HUES48 (cell line): Measurements from ENCODE around the gene BRINP1.
A peak's percentile ranks its signal among the peaks of the same experiment; 100 is the strongest.

Experiments
- H3K27ac ChIP-seq: one replicate; pipeline ENCODE4 v1.7.0; 2013; ENCODE audit warnings: low read depth, low read length, inconsistent platforms
- H3K27me3 ChIP-seq: 2 replicates; pipeline ENCODE4 v1.6.1; 2013; ENCODE audit warnings: mild to moderate bottlenecking, low read length; ENCODE audit not compliant: control insufficient read depth, insufficient read depth
- H3K36me3 ChIP-seq: 2 replicates; pipeline ENCODE4 v1.6.1; 2013; ENCODE audit warnings: low read length; ENCODE audit not compliant: control insufficient read depth, insufficient read depth
- H3K4me1 ChIP-seq: 2 replicates; pipeline ENCODE4 v1.6.1; 2013; ENCODE audit warnings: mild to moderate bottlenecking, low read length; ENCODE audit not compliant: control insufficient read depth, insufficient read depth
- H3K4me3 ChIP-seq: 2 replicates; pipeline ENCODE4 v1.5.1; 2013; ENCODE audit warnings: mild to moderate bottlenecking, low read depth, low read length
- H3K9ac ChIP-seq: 2 replicates; pipeline ENCODE4 v1.6.1; 2013; ENCODE audit warnings: mild to moderate bottlenecking, low read depth, low read length, moderate library complexity
- H3K9me3 ChIP-seq: 2 replicates; pipeline ENCODE4 v1.6.1; 2013; ENCODE audit warnings: low read length; ENCODE audit not compliant: control insufficient read depth, insufficient read depth

The BRINP1 gene

DNA sequence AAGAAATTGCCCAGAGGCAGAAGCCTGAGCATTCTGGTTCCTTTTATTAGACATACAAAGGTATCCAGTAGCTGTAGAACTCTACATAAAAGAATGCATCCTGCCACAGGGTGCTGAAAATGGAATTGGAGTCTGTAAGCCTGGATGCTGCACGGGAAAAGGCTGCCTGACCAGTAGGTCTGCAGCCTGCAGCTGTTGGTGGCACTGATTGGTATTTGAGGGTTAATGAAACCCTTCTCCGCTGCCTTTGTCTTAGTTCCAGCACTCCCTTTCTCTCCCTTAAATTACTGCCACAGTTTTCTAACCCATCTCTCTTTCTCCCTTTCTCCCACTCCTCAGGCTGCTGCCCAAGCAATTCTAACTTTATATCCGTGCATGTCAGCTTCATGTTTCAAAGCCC lies 64.7 kb downstream of the BRINP1 start:
- Histone ChIP-seq H3K4me1 (peaks cover 31% of the 10 kb centered on the region), H3K4me3 (no peak overlapping the region), H3K27ac (no peak overlapping the region), H3K27me3 (no peaks in the 10 kb centered on the region), H3K9me3 (no peaks in the 10 kb centered on the region), H3K9ac (no peak overlapping the region), H3K36me3 (no peaks in the 10 kb centered on the region)

- H3K4me1 ChIP-seq = peaks cover 40% of the 10 kb centered on the region
- no peaks in the 10 kb centered on the region for H3K27me3 ChIP-seq
- no peak overlapping the region for H3K9ac ChIP-seq
- no peaks in the 10 kb centered on the region for H3K36me3 ChIP-seq
- H3K27ac ChIP-seq = no peak overlapping the region
- H3K4me3 ChIP-seq = no peak overlapping the region
- H3K9me3 ChIP-seq = no peaks in the 10 kb centered on the region
These were observed 66.1 kb downstream of the BRINP1 start for GRCh38 chr9:119302988-119303698.

DNA sequence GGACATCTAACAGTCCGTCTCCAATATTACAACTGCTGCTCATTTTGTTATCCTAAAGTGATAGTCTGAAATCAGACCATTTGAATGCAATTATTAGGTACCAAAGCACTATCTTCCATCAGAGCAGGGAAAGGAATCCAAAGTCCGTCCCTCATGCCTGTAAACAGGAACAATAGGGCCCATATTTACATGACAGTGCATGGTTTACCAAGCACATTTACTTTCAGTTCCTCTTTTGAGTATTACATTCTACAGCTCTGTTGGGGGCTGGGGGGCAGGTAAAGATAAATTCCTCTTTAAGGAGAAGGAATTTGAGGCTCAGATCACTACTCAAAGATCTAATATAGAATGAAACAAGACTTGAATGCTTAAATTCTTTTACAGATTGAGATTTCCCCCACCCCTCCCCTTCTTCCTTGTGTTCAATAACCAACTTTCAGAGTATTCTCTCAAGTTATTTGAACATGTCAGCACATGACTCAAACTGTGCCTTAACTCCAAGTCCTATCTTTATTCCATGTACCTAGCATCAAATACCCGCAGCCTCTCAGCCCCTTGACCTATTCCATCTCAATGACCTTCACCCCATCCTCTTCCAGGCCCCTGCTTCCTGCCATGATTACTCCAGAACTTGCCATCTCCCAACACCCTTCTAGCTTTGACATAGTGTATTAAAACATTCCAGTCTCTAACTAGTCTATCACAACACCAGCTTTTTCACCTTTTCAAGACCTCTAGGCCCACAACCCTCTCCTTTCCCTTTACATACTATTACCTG lies 71.0 kb downstream of the BRINP1 start:
- Histone ChIP-seq H3K4me3 (peak overlapping the region; percentile 52), H3K27ac (peak overlapping the region; percentile 90), H3K36me3 (no peaks in the 10 kb centered on the region)

DNA sequence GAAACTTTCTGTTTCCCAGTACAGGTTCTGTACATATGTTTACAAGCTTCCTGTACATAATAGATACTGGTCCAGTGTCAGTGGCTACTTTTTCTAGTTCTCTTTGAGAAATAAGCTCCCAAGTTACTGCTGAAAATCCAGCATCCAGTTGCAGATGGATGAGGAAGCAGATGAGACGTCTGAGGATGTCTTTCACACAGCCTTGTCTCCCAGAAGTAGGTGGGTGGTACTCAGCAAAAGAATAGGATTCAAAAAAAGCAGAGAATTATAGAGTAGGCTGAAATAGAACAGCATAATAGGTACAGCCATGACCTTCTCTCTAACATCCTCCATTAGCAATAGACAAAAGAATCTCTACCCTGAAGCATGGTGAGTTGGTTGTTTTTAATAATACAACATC lies 77.7 kb downstream of the BRINP1 start:
- Histone ChIP-seq H3K4me3 (no peak overlapping the region), H3K4me1 (peaks cover 43% of the 10 kb centered on the region), H3K27ac (no peak overlapping the region), H3K9ac (no peak overlapping the region), H3K9me3 (no peaks in the 10 kb centered on the region), H3K27me3 (no peaks in the 10 kb centered on the region), H3K36me3 (no peaks in the 10 kb centered on the region)

More for the DNA sequence above, 71.0 kb downstream of the BRINP1 start:
- Histone ChIP-seq H3K27me3 (no peaks in the 10 kb centered on the region), H3K4me1 (peaks cover 39% of the 10 kb centered on the region), H3K9ac (peak overlapping the region; percentile 10; the same call in 1 of the 2 replicates), H3K9me3 (no peaks in the 10 kb centered on the region)

DNA sequence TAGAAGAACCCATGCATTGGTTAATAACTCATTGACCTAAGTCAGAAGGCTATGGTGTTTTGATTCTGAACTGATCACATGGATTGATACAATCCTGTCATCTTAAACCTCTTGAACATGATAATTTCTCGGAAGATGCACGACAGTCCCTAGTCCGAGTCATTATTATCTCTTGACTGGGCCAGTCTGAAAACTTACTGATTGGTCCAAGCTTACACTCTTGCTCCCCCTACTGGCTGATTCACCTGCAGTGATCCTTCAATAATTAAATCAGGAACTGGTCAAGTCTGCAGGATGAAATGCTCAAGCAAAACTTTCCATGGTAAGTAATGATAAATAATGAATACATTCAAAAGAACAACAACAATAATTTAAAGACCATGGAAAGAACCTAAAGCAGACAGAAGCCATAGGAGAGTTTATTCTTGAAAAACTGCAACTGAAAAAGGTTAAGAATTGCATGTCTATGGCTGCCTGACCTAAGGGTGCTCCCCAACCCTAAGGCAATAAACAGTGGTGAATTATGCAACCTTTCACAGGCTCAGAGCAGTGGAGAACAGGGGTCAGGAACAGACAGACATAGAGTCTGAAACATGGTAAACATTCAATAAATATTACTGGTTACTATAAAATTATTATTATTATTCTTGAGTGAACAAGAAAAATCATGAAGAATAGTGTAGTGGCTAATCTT lies 79.3 kb downstream of the BRINP1 start:
- Histone ChIP-seq H3K4me3 (no peak overlapping the region), H3K27me3 (no peaks in the 10 kb centered on the region), H3K9ac (no peak overlapping the region)

DNA sequence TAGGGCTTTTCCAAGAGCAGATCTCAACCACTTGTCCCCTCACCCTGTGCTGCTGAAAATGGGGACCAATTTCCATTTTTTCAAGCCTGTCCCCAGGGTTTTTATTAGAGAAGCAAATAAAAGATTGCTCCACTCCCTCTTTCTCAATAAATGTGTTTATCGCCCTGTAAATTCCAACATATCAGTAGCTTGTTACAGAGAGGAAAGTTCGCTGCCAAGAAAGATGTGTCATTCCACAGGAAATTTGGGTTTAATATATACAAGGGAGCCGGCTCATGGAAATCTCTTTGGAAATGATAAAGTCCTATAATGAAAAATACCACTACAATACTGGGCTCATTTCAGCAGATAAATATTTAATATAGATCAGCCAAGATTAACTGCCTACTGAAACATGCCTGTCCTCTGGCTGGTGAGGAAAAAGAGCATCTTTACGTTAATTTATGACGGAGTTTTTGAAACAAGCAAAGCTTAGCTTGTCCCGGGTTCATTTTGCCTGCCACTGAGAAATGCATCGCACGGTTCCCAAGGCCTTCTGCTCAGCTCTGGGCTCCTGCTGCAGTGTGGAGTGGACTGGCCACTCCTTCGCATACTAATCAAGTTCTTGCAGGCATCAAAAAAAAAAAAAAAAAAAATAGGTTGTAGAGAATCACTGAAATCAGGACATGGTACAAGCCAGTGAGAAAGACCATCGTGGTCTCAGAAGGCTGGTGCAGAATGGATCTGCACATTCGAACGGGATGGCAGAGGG lies 84.5 kb downstream of the BRINP1 start:
- Histone ChIP-seq H3K27me3 (no peaks in the 10 kb centered on the region), H3K9me3 (no peaks in the 10 kb centered on the region), H3K27ac (no peak overlapping the region), H3K4me3 (no peak overlapping the region), H3K9ac (no peak overlapping the region), H3K4me1 (peaks cover 58% of the 10 kb centered on the region), H3K36me3 (no peaks in the 10 kb centered on the region)

More for the DNA sequence above, 79.3 kb downstream of the BRINP1 start:
- Histone ChIP-seq H3K9me3 (no peaks in the 10 kb centered on the region), H3K36me3 (no peaks in the 10 kb centered on the region), H3K4me1 (peaks cover 45% of the 10 kb centered on the region), H3K27ac (no peak overlapping the region)

DNA sequence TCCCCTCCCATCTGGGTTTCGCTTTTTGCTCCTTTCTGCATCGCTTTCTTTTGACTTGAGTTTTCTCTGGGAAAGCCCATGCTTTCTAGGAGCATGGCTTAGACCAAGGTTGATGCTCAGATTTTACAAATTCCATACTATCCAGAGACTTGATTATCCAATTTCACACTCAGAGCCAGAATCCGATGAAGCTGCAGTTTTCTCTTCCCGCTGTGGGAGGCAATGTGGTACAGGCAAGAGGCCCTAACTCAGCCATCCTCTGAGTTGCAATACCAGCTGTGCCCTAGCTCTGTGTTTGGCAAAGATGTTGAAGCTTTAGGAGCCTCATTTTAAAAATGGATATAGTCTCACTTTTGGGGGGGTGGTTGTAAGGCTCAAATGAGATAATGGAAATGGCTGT lies 85.1 kb downstream of the BRINP1 start:
- H3K9ac ChIP-seq = no peak overlapping the region
- H3K27me3 ChIP-seq = no peaks in the 10 kb centered on the region
- no peaks in the 10 kb centered on the region for H3K36me3 ChIP-seq
- peak overlapping the region; percentile 53; the same call in 1 of the 2 replicates for H3K4me3 ChIP-seq
- peaks cover 58% of the 10 kb centered on the region for H3K4me1 ChIP-seq
- no peaks in the 10 kb centered on the region for H3K9me3 ChIP-seq
- H3K27ac ChIP-seq = peak overlapping the region; percentile 93

DNA sequence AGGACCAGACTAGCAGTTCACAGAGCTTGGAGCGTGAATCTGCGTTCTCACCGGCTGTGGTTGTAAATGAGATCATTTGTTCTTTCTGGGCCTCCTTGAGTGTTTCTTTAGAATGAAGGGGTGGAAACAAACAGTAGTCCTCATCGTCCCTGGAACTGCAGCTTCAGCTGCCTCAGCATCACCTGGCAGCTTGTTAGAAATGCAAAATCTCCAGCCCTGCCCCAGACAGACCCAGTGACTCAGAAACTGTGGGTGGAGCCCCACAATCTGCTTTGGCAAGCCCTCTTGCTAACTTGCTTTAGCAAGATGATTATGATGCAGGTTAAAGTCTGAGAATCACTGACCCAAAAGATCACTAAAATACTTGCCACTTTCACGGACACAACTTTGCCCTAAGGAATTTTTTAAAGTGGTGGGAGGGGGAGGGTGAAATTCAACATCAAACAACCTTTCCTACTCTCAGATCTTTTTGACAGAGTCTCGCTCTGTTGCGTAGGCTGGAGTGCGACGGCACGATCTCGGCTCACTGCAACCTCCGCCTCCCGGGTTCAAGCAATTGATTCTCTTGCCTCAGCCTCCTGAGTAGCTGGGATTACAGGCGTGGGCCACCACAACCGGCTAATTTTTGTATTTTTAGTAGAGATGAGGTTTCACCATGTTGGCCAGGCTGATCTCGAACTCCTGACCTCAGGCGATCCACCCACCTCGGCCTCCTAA lies 86.0 kb downstream of the BRINP1 start:
- Histone ChIP-seq H3K9ac (peak overlapping the region; percentile 60), H3K27ac (peak overlapping the region; percentile 93), H3K4me1 (peaks cover 55% of the 10 kb centered on the region), H3K9me3 (no peaks in the 10 kb centered on the region), H3K27me3 (no peaks in the 10 kb centered on the region), H3K4me3 (peak overlapping the region; percentile 53), H3K36me3 (no peaks in the 10 kb centered on the region)

DNA sequence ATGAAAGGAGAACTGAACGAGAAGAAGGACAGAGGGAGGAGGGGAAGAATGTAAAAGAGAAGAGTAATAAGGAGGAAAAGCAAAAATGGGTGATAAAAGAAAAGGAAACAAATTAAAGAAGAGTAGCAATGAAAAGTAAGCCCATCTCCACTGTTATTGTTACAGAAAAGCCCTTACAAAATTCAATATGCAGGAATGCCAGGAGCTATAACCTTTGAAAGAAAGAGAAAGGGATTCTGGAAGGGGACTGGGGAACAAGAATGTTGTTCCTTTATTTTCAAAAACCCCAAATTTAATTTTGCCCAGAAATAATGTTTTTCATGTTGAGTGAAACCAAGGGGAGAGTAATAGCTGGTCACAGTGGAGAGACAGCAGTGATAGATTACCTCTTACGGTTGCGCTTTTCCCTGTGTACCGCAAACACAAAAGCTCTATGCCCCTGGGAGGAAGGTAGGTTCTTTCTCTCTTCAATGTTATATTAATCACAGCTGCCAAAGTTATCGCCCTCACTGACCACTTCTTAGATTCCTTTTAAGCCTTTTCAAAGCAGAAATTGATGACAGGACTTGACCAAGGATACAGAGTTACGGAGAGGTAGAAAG lies 86.7 kb downstream of the BRINP1 start:
- no peaks in the 10 kb centered on the region for H3K36me3 ChIP-seq
- H3K27me3 ChIP-seq = no peaks in the 10 kb centered on the region
- peak overlapping the region; percentile 93 for H3K27ac ChIP-seq
- no peaks in the 10 kb centered on the region for H3K9me3 ChIP-seq
- H3K4me1 ChIP-seq = peaks cover 52% of the 10 kb centered on the region
- H3K9ac ChIP-seq = peak overlapping the region; percentile 60
- peak overlapping the region; percentile 53 for H3K4me3 ChIP-seq
